GM18526 (cell line): Measurements from ENCODE around the gene PPP2R5C.
A peak's percentile ranks its signal among the peaks of the same experiment; 100 is the strongest.

Experiments
- POLR2A ChIP-seq: IDR thresholded peaks from 3 replicates; pipeline ENCODE4 v1.6.1; 2011; ENCODE audit not compliant: insufficient read length; ENCODE audit errors: extremely low read depth

The PPP2R5C gene

GRCh38 chr14:101928415-101928841 is 166.9 kb downstream of the PPP2R5C start:
- TF ChIP-seq POLR2A: no peak

GRCh38 chr14:101929096-101929495 is 167.6 kb downstream of the PPP2R5C start:
- TF ChIP-seq POLR2A: no peak

- no peak for TF ChIP-seq POLR2A
Measured at GRCh38 chr14:101929946-101930345, 168.4 kb downstream of the PPP2R5C start.

GRCh38 chr14:101932673-101933072 is 171.2 kb downstream of the PPP2R5C start:
- TF ChIP-seq POLR2A: no peak

GRCh38 chr14:101933209-101933608 is 171.7 kb downstream of the PPP2R5C start:
- TF ChIP-seq POLR2A: no peak

- TF ChIP-seq POLR2A: no peak
Measured at GRCh38 chr14:101934601-101935150, 173.2 kb downstream of the PPP2R5C start.

GRCh38 chr14:101937926-101938767 is 176.6 kb downstream of the PPP2R5C start:
- TF ChIP-seq POLR2A: no peak

- TF ChIP-seq POLR2A: no peak
Measured at GRCh38 chr14:101939646-101940170, 178.2 kb downstream of the PPP2R5C start.

GRCh38 chr14:101944451-101944850 is 182.9 kb downstream of the PPP2R5C start:
- no peak for TF ChIP-seq POLR2A

GRCh38 chr14:101945171-101945570 is 183.7 kb downstream of the PPP2R5C start:
- TF ChIP-seq POLR2A: no peak

GRCh38 chr14:101947577-101947903 is 186.0 kb downstream of the PPP2R5C start:
- TF ChIP-seq POLR2A: no peak

- peak; percentile 83 for TF ChIP-seq POLR2A
Measured at GRCh38 chr14:101947904-101948665, 186.6 kb downstream of the PPP2R5C start.

- no peak for TF ChIP-seq POLR2A
Measured at GRCh38 chr14:101948666-101949216, 187.2 kb downstream of the PPP2R5C start.

- no peak for TF ChIP-seq POLR2A
Measured at GRCh38 chr14:101950100-101950499, 188.6 kb downstream of the PPP2R5C start.

GRCh38 chr14:101950516-101951215 is 189.2 kb downstream of the PPP2R5C start:
- no peak for TF ChIP-seq POLR2A
